AG10803 (cell line): ENCODE data around the gene GAB1.
A peak's percentile ranks its signal among the peaks of the same experiment; 100 is the strongest.

Experiments used
- DNase-seq: peaks from one replicate; pipeline ENCODE4 v3.0.0; 2010; ENCODE audit warnings: low read depth
- H3K4me3 ChIP-seq: 2 replicates; pipeline ENCODE4 v1.5.1; 2011; ENCODE audit warnings: mild to moderate bottlenecking, low read length, control low read depth
- CTCF ChIP-seq: conservative IDR thresholded peaks from 2 replicates; pipeline ENCODE4 v1.5.1; 2011; ENCODE audit warnings: mild to moderate bottlenecking, low read length, control low read depth, inconsistent platforms

Gene GAB1

GRCh38 chr4:143511906-143512305, 175.2 kb downstream of the GAB1 start:
- H3K4me3 ChIP-seq = no peak overlapping the region
- TF ChIP-seq CTCF = no peak
- no peak for DNase-seq

- TF ChIP-seq CTCF = no peak
- H3K4me3 ChIP-seq = peak overlapping the region; percentile 82
- DNase-seq = no peak
Measured at GRCh38 chr4:143512978-143513313, 176.3 kb downstream of the GAB1 start.

- 0 out of 2 replicates have a peak, but pooled peaks have one; percentile 2 for TF ChIP-seq CTCF
- peak within 1 kb of the TSS; percentile 82 for H3K4me3 ChIP-seq
- peak; percentile 96 for DNase-seq
Measured at GRCh38 chr4:143513314-143514168, 176.9 kb downstream of the GAB1 start, which contains the start of gene SMARCA5. SMARCA5 (plus strand) TSS chr4:143513702; CDS start chr4:143513925, 223 bp downstream.

GRCh38 chr4:143514169-143514495, 177.5 kb downstream of the GAB1 start:
- no peak for DNase-seq
- peak overlapping the region; percentile 82 for H3K4me3 ChIP-seq
- no peak for TF ChIP-seq CTCF

GRCh38 chr4:143514497-143514896, 177.8 kb downstream of the GAB1 start:
- TF ChIP-seq CTCF = no peak
- peak overlapping the region; percentile 82 for H3K4me3 ChIP-seq
- peak; percentile 45 for DNase-seq

GRCh38 chr4:143514901-143515300, 178.2 kb downstream of the GAB1 start:
- no peak for DNase-seq
- no peak for TF ChIP-seq CTCF
- H3K4me3 ChIP-seq = peak overlapping the region; percentile 82

GRCh38 chr4:143515905-143516304, 179.2 kb downstream of the GAB1 start:
- no peak for DNase-seq
- no peak overlapping the region; the same call in 1 of the 2 replicates for H3K4me3 ChIP-seq
- no peak for TF ChIP-seq CTCF
